ENCODE measurements around the gene DUSP6. TPM values are rescaled to one million over a fixed set of nuclear protein-coding genes. Genes with fewer than 3 reads are reported as not detected.

The DUSP6 gene
- total RNA-seq, 3 donors from 2014 or later (not counting 1 experiment from before 2014, with no cell fraction given), result 52.2 to 222 (median 141) TPM

GRCh38 chr12:89326239-89327040 lies 25.9 kb downstream of the DUSP6 start:
- H3K27me3 Mint-ChIP-seq (ENCODE audit: low read depth in 2 of 2), result no peaks in the 10 kb centered on the region
- peaks cover 27% of the 10 kb centered on the region in 2 donors for H3K4me1 Mint-ChIP-seq
- DNase-seq (no peak), ATAC-seq (no peak)
- intact Hi-C loops (cut with micrococcal nuclease), result no loop called here
- Histone ChIP-seq H3K4me1 (ENCODE audit: control insufficient read depth, insufficient read depth, low read length) (peaks cover 3% of the 10 kb centered on the region), H3K36me3 (ENCODE audit: control insufficient read depth, insufficient read depth, low read length) (no peaks in the 10 kb centered on the region), H3K4me3 (ENCODE audit: low read length) (no peak overlapping the region), H3K9me3 (ENCODE audit: control insufficient read depth, insufficient read depth, low read length) (no peaks in the 10 kb centered on the region), H3K27ac (ENCODE audit: low read length) (no peak overlapping the region), H3K27me3 (ENCODE audit: control insufficient read depth, insufficient read depth, low read length) (no peaks in the 10 kb centered on the region)
- H3K9me3 Mint-ChIP-seq, result peaks cover 0 to 3% of the 10 kb centered on the region in 2 donors
- no peak overlapping the region for H3K27ac Mint-ChIP-seq
- TF ChIP-seq CTCF (IDR thresholded peaks at IDR 0.05), result no peak
- WGBS (ENCODE audit: insufficient coverage), result 98% methylated on average over 5 of the region's 9 CpGs
- no peak overlapping the region for H3K4me3 Mint-ChIP-seq
- H3K36me3 Mint-ChIP-seq, result peaks cover 8% of the 10 kb centered on the region

- Mint-ChIP-seq H3K27ac (no peak overlapping the region), H3K4me1 (peaks cover 27% of the 10 kb centered on the region in 2 donors), H3K36me3 (peaks cover 2% of the 10 kb centered on the region), H3K9me3 (peaks cover 0 to under 1% of the 10 kb centered on the region in 2 donors), H3K27me3 (ENCODE audit: low read depth in 2 of 2) (no peaks in the 10 kb centered on the region), H3K4me3 (no peak overlapping the region)
- ATAC-seq (no peak), DNase-seq (no peak)
- no peaks in the 10 kb centered on the region for H3K36me3 ChIP-seq (ENCODE audit: control insufficient read depth, insufficient read depth, low read length)
- TF ChIP-seq CTCF (IDR thresholded peaks at IDR 0.05), result no peak
- no peak overlapping the region for H3K27ac ChIP-seq (ENCODE audit: low read length)
- 83% methylated on average over 3 of the region's 3 CpGs for WGBS (ENCODE audit: insufficient coverage)
- intact Hi-C loops (cut with micrococcal nuclease), result no loop called here
- H3K27me3 ChIP-seq (ENCODE audit: control insufficient read depth, insufficient read depth, low read length), result no peaks in the 10 kb centered on the region
- H3K4me1 ChIP-seq (ENCODE audit: control insufficient read depth, insufficient read depth, low read length), result peaks cover 3% of the 10 kb centered on the region
- no peak overlapping the region for H3K4me3 ChIP-seq (ENCODE audit: low read length)
- H3K9me3 ChIP-seq (ENCODE audit: control insufficient read depth, insufficient read depth, low read length), result no peaks in the 10 kb centered on the region
These were observed 26.8 kb downstream of the DUSP6 start for GRCh38 chr12:89325495-89325894.

- ATAC-seq (no peak), DNase-seq (no peak)
- Mint-ChIP-seq H3K27ac (no peak overlapping the region), H3K4me1 (peaks cover 27% of the 10 kb centered on the region in 2 donors), H3K4me3 (no peak overlapping the region), H3K27me3 (ENCODE audit: low read depth in 2 of 2) (no peaks in the 10 kb centered on the region), H3K9me3 (no peaks in the 10 kb centered on the region), H3K36me3 (no peaks in the 10 kb centered on the region)
- no peaks in the 10 kb centered on the region for H3K36me3 ChIP-seq (ENCODE audit: control insufficient read depth, insufficient read depth, low read length)
- H3K27ac ChIP-seq (ENCODE audit: low read length), result no peak overlapping the region
- intact Hi-C loops (cut with micrococcal nuclease), result no loop called here
- no peaks in the 10 kb centered on the region for H3K27me3 ChIP-seq (ENCODE audit: control insufficient read depth, insufficient read depth, low read length)
- no peaks in the 10 kb centered on the region for H3K9me3 ChIP-seq (ENCODE audit: control insufficient read depth, insufficient read depth, low read length)
- 88% methylated on average over 4 of the region's 7 CpGs for WGBS (ENCODE audit: insufficient coverage)
- H3K4me3 ChIP-seq (ENCODE audit: low read length), result no peak overlapping the region
- TF ChIP-seq CTCF (IDR thresholded peaks at IDR 0.05), result no peak
- peaks cover 3% of the 10 kb centered on the region for H3K4me1 ChIP-seq (ENCODE audit: control insufficient read depth, insufficient read depth, low read length)
These were observed 27.9 kb downstream of the DUSP6 start for GRCh38 chr12:89324437-89324836.

Data from natural killer cell (primary cell).